NCI-H2227 treated with DMSO at 0.1 percent for 48 hours (cell line): ENCODE data around the gene RALGAPA2.

Experiments
- DNase-seq: peaks from one replicate; lab custom pipeline; 2025; lab: John Stamatoyannopoulos, UW

Gene RALGAPA2

DNA sequence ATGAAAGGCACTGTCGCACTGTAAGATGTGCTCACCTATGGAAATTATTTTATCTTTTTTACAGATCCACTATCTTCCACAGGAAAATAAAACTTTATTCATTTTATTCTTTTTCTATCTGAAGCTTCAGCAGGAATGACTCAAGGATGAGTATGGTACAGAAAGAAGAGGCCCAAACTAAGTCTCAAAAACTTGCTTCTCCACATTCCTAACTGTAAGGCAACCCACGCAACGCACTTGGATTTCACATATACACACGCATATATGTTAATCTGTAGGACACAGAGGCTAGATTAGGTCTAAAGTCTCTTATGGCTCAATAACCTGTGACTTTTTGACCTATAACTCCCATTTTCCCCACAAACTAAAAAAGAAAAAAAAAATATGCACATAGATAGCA lies 81.9 kb downstream of the RALGAPA2 start:
- no peak for DNase-seq

DNA sequence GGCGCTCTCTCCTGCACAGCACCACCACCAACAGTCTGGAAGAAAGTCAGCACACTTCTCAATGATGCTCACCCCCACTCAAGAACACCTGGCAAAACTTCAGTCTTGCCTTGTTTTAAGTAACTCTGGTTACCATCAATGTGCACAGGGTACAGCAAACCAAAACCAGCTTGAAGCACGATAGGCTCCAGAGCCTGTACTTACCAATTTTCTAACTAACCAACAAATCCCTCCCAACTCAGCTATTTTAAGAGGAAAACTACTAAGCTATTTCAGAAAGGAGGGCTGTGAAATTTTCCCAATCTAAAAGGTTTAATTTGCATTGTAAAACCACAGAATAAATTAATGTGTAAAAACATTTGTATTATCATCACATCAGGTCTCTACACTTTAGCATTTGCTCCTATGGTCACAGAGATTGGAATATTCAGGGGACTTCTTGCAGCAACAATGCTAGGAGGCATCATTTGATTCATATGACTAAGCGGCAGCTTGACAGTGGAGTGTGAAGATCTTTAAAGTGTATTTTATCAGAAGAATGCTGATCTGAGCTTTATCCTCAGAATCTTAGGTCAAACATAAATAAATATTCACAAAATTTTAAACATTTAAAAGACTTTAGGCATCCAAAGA lies 82.8 kb downstream of the RALGAPA2 start:
- no peak for DNase-seq

DNA sequence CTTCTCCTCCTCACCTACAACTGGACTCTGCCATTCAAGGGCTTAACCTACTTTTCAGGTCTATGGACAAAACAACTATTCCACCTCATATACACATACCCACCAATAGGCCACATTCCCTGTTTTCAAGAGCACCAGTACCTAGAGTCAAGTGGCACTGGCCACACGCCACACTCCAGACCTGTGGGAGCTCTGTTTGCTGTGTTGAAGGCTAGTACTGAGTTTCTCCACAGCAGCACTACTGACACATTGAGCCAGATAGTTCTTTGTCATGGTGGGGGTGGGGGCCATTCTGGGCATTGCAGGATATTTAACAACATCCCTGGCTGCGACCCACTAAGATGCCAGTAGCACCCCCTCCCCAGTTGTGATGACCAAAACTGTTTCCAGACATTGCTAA lies 84.1 kb downstream of the RALGAPA2 start:
- no peak for DNase-seq

DNA sequence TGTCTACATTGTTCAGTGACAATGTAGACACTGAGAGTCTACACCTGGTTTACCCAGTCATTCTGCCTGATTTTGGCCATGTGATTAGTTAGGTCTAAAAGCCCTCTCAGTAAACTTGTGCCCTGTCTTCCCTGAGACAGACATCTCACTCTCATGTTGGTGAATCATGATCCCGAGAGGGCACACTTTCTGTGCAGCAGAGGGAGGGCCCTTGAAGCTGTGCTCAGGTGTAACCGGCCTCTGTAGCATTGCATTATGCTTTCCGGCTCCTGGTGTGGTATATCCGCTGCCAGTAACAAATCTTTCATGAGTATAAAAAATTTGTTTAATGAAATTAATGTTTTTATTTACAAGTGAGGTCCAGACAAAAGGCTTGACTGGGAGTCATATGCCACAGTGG lies 85.0 kb downstream of the RALGAPA2 start:
- DNase-seq = no peak

DNA sequence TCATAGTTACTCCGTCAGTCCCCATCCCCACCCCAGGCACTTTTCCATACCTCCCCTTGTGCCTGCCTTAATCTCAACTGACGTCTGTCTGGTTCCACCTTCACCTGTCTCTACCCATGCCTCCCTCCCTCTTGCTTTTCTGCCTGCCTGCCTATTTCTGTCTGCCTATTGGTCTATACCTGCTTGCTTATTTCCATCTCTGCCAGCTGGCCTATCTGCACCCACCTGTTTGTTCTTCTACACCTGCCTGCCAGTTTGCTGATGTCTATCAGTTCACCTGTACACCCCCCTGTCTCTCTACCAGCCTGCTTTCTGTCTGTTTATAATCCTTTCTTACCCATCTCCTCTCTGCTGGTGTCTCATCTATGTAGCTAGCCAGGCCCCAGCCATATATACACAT lies 87.5 kb downstream of the RALGAPA2 start:
- DNase-seq = no peak

DNA sequence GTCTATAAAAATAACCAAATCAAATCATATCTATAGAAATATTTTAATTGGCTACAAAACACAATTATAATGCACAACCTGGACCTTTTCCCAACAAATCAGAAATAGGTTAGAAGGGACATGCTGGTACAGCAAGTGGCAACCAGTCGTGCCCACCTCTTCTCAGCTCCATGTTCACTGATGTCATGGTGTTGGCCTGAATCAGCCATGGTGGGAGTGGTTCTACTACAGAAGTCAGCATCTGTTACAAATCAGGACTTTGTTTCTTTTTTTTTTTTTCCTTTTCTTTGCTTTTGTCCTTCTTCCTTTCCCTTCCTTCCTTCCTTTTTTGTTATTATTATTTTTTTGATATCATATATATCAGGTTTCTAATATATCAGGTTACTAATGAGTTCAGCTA lies 91.2 kb downstream of the RALGAPA2 start:
- DNase-seq = no peak

DNA sequence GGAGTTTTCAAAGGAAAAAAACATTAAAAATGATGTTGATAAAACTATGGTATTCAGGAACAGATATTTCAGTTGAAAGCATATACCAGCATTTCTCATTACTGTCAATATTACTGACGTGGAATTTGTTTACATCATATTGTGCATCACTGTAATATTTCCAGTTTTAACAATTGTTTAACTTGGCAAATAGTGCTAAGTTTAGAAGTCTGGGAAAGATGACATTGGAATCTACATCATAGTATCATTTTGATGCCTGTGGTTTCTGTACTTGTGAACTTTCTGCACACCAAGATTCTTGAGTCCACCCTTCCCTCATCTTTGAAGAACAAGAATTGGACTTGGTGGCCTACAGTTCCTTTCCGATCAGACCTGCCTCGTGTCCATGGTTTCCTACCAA lies 98.1 kb downstream of the RALGAPA2 start:
- no peak for DNase-seq

DNA sequence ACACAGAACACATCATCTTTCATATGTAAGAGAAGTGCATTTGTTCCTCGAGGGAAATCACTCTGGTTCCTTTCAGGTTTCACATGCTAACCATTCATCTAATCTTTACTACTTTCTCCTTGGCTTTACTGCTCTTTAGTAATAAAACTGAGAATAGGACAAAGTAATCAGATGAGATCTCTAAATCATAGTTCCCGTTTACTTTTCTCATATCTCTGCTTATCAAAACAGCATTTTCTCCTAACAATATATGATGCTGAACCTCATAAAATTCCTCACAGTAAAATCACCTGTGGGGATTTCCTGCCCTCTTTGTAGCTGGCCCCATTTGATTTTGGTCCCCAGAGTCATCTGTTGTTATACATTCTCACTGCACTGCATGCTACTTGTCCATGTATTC lies 100.2 kb downstream of the RALGAPA2 start:
- DNase-seq = no peak

DNA sequence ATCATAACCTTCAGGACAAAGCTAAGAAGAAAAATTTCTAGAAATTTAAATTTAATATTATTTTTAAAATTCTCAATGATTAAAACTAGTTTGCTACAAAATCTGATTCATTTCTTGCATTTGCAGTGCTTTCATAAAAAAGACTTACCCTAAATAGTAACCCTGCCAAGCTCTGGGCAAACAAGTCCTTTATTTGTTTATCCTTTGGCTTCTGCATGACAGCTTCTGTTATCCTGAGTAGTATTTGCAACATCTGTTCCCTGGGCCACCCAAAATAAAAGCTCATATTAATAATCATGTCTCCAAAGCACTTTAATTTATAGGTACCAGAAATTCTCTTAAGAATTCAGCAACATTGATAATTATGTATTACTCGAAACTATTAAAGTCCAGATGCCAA lies 101.3 kb downstream of the RALGAPA2 start:
- DNase-seq = no peak

DNA sequence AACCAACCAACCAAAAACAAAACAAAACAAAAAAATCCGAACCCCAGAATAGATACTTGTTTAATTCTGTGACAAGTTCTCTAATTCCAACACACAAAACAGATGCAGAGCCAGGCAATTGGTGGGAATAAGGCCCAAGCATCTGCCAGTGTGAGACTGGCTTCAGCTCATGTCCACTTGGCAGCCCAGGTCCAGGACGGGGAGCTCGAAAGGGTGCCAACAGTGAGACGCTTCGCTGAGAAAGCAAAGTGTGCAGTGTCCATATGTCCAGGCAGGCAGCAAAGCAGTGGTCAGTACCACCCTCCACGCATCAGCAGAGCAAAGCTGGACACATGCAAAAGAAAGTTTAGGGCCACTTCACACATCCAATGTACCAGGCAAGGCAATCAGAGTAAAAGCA lies 102.9 kb downstream of the RALGAPA2 start:
- no peak for DNase-seq

DNA sequence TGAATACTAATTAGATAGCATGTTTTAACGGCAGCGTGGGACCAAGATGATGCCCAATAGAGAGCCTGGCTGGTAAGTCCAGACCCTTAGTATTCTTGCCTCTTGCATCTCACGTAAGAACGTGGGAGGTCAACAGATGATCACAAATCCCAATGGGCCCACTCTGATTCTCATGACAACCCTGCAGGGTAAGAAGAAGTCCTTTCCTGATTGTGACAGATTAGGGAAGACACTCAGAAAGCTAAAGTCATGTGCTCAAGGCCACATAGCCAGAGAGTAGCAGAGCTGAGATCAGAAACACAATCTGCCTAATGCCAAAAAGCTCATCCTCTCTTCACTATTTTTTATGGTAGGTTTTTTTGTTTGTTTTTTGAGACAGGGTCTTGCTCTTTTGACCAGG lies 103.8 kb downstream of the RALGAPA2 start:
- no peak for DNase-seq

DNA sequence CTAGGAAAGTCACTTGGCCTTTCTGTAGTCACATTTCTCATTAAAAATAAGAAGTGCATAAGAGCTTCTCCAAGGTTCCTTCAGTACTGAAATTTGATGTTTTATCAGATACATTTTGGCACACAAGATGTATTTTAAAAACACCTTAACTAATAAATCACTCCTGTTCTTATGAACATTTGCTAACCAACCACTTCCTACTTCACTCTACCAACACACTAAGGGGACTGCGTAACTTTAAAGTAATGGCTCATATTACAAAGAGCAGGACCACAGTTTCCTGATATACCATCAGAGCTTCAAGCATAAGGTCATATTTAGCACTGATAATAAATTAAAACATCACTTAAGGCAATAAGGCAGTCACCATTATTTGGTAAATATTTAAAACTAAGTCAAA lies 104.4 kb downstream of the RALGAPA2 start:
- DNase-seq = no peak

DNA sequence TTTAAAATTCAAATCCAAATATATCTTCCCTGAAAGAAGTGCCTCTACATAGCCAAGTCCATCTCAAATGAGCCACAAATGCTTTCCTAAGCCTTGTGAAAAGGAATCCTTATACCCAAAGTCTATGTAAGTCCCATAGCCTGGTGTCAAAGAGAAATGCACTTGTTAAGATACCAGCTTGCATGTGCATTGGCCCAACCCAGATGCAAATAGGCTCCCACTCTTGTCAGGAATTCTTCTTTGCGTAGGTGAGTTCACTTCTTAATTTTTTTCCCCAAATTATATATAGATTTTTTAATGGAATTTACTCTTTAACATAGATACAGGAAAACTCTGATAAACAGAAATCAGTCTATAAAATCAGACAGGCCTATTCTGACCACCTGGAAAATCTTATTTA lies 105.6 kb downstream of the RALGAPA2 start:
- DNase-seq = no peak

DNA sequence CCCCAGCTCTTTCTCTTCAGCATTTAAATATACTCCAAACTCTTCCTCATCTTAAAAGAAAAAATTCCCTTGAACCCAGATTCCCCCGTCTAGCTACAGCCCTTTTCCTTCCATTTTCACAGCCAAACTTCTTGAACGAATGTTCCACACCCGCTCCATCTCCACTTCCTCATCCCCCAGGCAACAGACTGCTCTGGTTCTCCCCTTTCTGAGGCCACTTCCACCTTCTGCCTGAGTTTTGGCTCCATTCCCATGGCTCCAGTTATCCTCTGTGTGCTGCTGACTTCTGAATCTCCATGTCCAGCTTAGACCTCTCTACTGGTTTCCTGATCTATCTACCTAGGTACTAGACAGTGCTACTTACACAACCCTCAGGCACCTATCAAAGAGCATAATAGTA lies 106.4 kb downstream of the RALGAPA2 start:
- DNase-seq = no peak

DNA sequence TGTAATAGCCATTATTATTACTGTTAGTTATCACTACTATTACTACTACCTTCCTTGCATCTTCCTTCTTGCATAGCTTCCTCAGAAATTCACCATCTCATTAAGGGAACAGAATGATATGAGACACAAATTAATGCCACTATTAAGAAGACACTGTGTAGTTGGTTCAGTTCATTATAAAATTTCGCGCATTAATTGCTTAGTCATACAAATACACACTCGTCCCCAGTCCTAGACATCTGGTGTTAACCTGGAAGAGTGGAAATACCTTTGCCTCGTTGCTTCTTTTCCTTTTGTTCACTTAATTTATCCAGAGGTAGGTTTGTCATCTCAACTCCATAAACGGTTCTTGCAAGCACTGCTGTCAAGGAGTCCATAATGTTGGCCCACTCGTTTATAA lies 107.5 kb downstream of the RALGAPA2 start:
- DNase-seq = no peak

DNA sequence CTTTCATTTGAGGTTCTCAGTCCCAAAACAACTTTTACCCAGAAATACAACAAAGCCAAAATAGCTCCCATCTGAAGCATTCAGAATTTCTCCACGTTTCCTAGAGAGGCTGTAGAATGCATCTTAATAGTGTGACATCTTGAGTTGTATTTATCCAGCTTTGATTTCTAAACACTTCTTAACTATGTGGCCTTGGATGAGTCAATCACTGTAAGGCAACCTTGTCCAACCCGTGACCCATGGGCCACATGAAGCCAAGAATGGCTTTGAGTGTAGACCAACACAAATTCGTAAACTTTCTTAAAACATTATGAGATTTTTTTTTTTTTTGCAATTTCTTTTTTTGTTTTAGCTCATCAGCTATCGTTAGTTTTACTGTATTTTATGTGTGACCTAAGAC lies 108.1 kb downstream of the RALGAPA2 start:
- no peak for DNase-seq

DNA sequence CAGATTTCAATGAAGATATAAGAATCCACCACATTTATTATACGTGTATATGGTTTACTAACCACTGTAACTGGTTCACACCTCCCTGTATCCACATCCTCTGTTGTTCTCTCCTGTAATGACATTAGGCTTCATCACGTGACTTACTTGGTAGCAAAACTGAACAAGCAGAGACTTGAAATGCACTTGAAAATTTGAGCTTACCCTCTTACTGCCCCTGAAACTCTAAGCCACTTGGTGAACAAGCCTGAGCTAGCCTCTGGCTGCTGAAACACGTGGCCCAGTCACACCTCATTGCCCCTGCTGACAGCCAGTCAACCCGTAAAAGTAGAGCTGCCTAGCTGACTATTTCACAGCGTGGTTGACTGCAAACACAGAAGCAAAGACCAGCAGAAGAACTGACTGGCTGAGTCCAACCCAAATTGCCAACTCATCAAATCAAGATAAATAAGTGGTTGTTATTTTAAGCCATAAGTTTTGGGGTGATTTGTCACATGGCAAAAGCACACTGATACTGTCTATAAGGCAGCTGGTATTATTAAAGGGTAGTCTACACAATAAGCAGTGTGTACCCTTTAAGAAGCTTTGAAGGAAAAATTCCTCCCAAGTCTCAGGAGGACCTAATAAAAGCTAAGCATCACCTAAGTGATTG lies 109.0 kb downstream of the RALGAPA2 start:
- DNase-seq = no peak

DNA sequence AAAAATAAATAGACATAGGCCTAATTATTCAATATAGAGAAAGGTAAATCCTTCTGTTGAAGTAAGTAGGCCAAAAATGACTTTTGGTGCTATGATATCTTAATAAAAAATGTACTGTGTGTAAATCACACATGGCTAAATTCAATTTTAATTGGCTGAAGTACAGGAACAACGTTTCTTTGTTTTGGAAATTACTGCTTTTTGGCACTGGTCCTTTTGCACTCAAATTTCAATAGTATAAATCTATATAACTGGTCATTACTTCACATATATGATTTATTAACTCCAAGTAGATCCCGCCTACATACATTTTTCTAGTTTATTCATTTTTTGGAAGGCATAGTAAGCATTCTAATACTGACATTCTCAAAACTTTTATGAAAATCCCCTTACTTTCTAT lies 114.5 kb downstream of the RALGAPA2 start:
- no peak for DNase-seq

DNA sequence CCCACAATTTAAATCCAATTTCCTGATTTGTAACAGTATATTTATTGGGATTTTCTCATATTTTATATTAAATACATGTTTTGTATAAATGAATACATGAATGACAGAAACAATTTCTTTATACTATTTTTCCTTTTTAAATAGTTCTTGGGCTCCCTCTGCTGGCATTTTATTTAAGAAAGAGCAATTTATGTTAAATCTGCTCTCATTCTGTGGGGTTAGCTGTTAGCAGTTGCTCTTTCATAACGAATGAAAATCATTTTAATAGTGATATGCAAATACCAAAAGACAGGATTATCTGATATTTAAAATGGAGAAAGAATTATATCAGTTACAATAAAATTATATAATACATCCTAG lies 118.3 kb downstream of the RALGAPA2 start:
- peak; percentile 66 for DNase-seq

DNA sequence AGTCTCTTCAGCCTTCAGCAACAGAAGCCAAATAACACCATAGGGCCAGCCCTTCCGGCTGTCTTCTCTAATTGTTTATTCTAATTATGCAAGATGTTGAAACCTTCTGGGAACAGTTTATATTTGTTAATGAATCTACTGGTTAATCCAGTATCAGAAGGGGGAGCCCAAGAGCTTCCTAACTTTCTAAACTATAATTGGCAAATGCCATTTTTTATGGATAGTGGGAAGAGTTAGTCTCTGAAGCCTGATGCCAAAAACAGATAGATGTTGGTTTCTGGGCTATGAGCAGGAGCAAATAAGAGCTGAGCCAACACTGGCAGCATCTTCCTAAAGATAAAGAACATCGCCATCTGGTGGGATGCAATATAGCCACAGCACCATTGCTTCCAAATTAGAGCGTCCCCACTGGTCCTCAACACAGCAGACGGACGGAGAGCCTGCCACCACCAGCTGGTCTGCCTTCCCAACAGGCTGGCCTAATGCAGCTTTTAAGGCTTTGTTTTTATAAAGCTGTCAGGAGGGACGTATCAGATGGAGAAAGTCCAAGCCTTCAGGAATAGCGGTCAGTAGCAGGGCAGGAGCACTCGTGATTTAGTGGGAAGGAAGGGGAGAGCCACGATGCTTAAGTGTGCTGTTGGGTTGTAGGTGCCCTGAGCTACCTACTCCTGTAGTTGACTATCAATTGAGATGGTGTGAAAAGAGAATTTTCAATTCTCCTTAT lies 118.8 kb downstream of the RALGAPA2 start:
- peak; percentile 85 for DNase-seq

DNA sequence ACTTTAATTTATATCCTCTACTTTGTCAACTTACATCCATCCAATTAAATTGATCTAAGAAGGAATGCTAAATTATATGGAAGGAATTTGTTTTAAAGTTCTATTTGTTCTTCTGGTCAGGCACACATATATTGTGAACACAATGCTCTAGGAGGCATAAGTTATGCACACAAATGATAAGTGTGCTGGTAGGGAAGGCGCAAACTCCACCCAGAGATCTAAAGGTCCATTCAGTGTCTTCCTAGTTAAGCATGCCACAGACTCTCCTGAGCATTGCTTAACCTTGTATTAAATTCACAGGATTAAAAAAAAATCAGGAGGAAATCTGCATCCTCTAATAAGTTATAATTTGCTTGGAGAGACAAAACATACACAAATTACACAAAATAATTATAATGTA lies 127.3 kb downstream of the RALGAPA2 start:
- DNase-seq = no peak

DNA sequence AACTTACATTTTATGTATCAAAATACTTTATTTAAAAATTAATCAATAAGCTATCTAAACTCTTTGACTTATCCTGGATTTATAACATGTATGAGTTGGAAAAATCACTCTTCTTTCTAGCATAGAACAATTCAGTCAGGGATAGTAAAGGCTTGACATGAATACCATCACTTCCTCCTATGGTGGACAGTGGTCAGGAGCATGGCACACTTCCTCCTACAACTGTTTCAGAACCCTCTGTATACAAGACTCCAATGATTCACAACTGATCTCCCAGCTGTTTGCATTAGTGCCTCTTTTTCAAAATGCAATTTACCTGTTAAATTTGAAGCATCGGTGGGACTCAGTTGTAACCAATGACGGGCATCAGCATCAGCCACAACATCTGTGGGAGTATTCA lies 129.7 kb downstream of the RALGAPA2 start:
- no peak for DNase-seq

DNA sequence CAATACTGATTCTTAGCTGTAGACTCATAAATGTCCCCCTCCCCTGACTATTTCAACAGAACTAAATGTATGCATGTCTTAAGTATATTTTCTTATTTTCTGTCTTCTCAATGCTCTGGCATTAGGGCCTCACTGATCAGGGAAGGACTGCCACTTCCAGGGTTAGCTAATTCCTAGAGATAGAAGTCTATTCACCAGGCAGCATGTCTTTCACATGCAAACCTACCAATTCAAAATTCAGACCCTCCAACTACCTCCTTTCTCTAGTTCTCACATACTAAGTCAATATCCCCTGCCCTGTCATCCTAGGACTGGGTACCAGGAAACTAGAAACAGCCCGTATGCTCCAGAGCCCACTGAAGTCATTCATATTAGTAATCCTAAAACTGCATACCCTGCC lies 132.3 kb downstream of the RALGAPA2 start:
- no peak for DNase-seq

DNA sequence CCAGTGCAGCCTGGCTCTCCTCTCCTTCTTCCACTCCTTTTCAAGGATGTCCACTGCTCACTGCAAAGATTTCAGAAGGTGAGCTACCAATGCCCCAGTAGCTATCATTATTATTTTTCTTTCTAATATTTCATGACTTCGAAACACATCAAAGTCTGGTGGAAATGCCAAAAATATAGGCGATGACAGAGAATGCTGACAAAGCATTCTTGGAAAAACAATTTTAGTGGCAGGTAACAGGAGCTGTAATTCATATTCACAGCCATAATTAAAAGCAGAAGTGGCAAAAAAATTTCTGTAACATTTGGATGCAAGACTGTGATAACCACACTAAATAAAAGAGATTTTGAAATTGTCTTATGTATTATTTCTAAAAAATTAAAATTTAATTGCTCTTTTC lies 133.6 kb downstream of the RALGAPA2 start:
- DNase-seq = no peak
